ENCODE data around the gene TOX2. TPM values are rescaled to one million over a fixed set of nuclear protein-coding genes. Genes with fewer than 3 reads are reported as not detected.

TOX2 gene
- total RNA-seq, 2 donors from 2014 or later, result 1.1 to 3.5 TPM

DNA sequence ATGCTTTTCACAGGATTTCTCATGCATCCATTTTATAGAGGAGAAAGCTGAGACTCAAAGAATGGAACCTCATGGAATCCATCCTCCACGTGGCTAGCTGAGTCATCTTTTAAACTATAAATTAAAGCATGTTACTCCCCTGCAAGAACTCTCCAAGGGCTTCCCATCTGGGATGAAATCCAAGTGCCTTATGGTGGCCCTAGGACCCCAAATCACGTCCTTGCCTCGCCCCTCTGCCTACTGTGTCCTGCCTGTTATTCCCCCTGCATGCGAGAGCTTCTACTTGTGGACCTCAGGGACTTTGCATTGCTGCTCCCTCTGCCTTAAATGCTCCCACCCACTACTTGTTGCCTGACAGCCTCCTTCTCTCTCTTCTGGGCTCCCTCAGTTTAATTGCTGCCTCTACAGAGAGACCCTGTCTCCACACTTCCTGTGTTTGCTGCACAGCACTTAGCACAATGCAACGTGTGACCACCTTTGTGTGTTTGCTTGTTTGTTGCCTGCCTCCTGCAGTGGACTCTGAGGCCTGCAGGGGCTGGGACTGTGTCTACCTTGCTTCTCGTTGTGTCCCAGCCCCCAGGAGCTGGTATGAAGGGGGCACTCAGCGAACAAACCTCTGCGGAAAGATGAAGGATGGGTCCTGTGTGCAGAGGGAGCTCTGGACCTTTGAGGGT lies 39.4 kb downstream of the TOX2 start:
- peaks cover 11% of the 10 kb centered on the region for H3K9me3 Mint-ChIP-seq
- H3K27ac Mint-ChIP-seq, result peak overlapping the region; percentile 76
- no peaks in the 10 kb centered on the region for H3K36me3 Mint-ChIP-seq (ENCODE audit: low read depth)
- peaks cover 61% of the 10 kb centered on the region for H3K4me1 Mint-ChIP-seq
- H3K4me3 Mint-ChIP-seq, result peak overlapping the region; percentile 55
- ATAC-seq (replicated peaks), result no peak
- H3K27me3 Mint-ChIP-seq, result peaks cover 31% of the 10 kb centered on the region

- Mint-ChIP-seq H3K27me3 (peaks cover 31% of the 10 kb centered on the region), H3K4me3 (peak overlapping the region; percentile 55), H3K4me1 (peaks cover 61% of the 10 kb centered on the region), H3K27ac (peak overlapping the region; percentile 76), H3K36me3 (ENCODE audit: low read depth) (no peaks in the 10 kb centered on the region), H3K9me3 (peaks cover 11% of the 10 kb centered on the region)
- ATAC-seq (replicated peaks), result no peak
Measured at GRCh38 chr20:43954704-43955061, 40.0 kb downstream of the TOX2 start.

GRCh38 chr20:43955062-43955749 lies 40.6 kb downstream of the TOX2 start:
- peaks cover 31% of the 10 kb centered on the region for H3K27me3 Mint-ChIP-seq
- peaks cover 11% of the 10 kb centered on the region for H3K9me3 Mint-ChIP-seq
- peak overlapping the region; percentile 55 for H3K4me3 Mint-ChIP-seq
- peak overlapping the region; percentile 76 for H3K27ac Mint-ChIP-seq
- ATAC-seq (replicated peaks), result peak; percentile 97
- no peaks in the 10 kb centered on the region for H3K36me3 Mint-ChIP-seq (ENCODE audit: low read depth)
- H3K4me1 Mint-ChIP-seq, result peaks cover 60% of the 10 kb centered on the region

- H3K27ac Mint-ChIP-seq, result peak overlapping the region; percentile 76
- H3K9me3 Mint-ChIP-seq, result peaks cover 11% of the 10 kb centered on the region
- H3K4me3 Mint-ChIP-seq, result peak overlapping the region; percentile 55
- no peaks in the 10 kb centered on the region for H3K36me3 Mint-ChIP-seq (ENCODE audit: low read depth)
- peaks cover 60% of the 10 kb centered on the region for H3K4me1 Mint-ChIP-seq
- H3K27me3 Mint-ChIP-seq, result peaks cover 27% of the 10 kb centered on the region
- ATAC-seq (replicated peaks), result no peak
Measured at GRCh38 chr20:43955750-43956191, 41.1 kb downstream of the TOX2 start.

- Mint-ChIP-seq H3K9me3 (peaks cover 11% of the 10 kb centered on the region), H3K4me3 (no peak overlapping the region), H3K4me1 (peaks cover 62% of the 10 kb centered on the region), H3K36me3 (ENCODE audit: low read depth) (no peaks in the 10 kb centered on the region), H3K27me3 (peaks cover 26% of the 10 kb centered on the region), H3K27ac (no peak overlapping the region)
- ATAC-seq (replicated peaks), result no peak
Measured at GRCh38 chr20:43957392-43957791, 42.7 kb downstream of the TOX2 start.

DNA sequence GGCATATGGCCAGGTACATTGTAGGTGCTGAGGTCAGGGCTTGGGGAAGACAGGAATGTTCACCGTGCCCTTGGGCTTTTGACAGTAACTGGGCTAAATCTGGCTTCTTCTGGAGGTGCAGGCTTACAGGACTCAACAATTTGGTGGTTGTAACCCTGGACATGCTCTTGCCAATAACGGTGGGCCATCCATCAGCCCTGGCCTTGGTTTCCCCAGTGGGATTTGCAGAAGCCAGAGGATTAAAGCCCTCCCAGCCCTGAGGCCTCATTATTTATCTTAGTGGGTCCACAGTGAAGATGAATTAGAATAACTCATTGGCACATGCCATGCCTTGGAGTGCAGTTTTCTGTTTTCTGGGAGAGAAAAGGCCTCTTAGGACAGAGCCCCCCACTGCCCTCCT lies 44.0 kb downstream of the TOX2 start:
- H3K27ac Mint-ChIP-seq, result no peak overlapping the region
- no peaks in the 10 kb centered on the region for H3K36me3 Mint-ChIP-seq (ENCODE audit: low read depth)
- peaks cover 11% of the 10 kb centered on the region for H3K9me3 Mint-ChIP-seq
- ATAC-seq (replicated peaks), result no peak
- H3K4me1 Mint-ChIP-seq, result peaks cover 55% of the 10 kb centered on the region
- peaks cover 17% of the 10 kb centered on the region for H3K27me3 Mint-ChIP-seq
- peak overlapping the region; percentile 51 for H3K4me3 Mint-ChIP-seq

- Mint-ChIP-seq H3K4me1 (peaks cover 58% of the 10 kb centered on the region), H3K9me3 (peaks cover 11% of the 10 kb centered on the region), H3K4me3 (peak overlapping the region; percentile 51), H3K36me3 (ENCODE audit: low read depth) (no peaks in the 10 kb centered on the region), H3K27ac (peak overlapping the region; percentile 3), H3K27me3 (peaks cover 19% of the 10 kb centered on the region)
- no peak for ATAC-seq (replicated peaks)
Measured at GRCh38 chr20:43959079-43959919, 44.6 kb downstream of the TOX2 start.

GRCh38 chr20:43959920-43960227 lies 45.2 kb downstream of the TOX2 start:
- Mint-ChIP-seq H3K36me3 (ENCODE audit: low read depth) (no peaks in the 10 kb centered on the region), H3K4me3 (peak overlapping the region; percentile 51), H3K4me1 (peaks cover 57% of the 10 kb centered on the region), H3K27ac (no peak overlapping the region), H3K9me3 (peaks cover 11% of the 10 kb centered on the region), H3K27me3 (peaks cover 20% of the 10 kb centered on the region)
- no peak for ATAC-seq (replicated peaks)

GRCh38 chr20:43960231-43960630 lies 45.6 kb downstream of the TOX2 start:
- Mint-ChIP-seq H3K36me3 (ENCODE audit: low read depth) (no peaks in the 10 kb centered on the region), H3K4me1 (peaks cover 54% of the 10 kb centered on the region), H3K9me3 (peaks cover 11% of the 10 kb centered on the region), H3K27ac (no peak overlapping the region), H3K4me3 (peak overlapping the region; percentile 51), H3K27me3 (peaks cover 20% of the 10 kb centered on the region)
- no peak for ATAC-seq (replicated peaks)

DNA sequence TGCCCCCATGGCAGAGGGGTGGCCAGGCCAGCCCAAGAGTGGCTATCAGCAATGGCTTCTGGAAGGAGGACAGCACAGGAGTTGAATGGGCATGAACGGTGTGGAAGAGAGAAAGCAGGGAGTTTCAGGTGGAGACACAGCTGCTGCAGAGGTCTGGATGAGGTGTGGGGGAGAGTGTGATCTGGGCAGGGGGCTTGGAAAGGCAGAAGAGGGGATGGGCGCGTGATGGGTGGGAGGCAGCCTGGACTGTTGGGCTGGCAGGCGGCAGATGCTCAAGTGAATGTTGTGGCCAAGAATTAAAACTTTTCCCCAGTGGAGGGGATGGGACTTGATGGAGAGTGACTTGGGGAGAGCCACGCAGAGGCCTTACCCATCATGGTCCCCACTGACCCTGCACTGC lies 46.5 kb downstream of the TOX2 start:
- no peak overlapping the region for H3K27ac Mint-ChIP-seq
- no peaks in the 10 kb centered on the region for H3K36me3 Mint-ChIP-seq (ENCODE audit: low read depth)
- H3K9me3 Mint-ChIP-seq, result peaks cover 11% of the 10 kb centered on the region
- H3K27me3 Mint-ChIP-seq, result peaks cover 20% of the 10 kb centered on the region
- H3K4me1 Mint-ChIP-seq, result peaks cover 45% of the 10 kb centered on the region
- ATAC-seq (replicated peaks), result no peak
- H3K4me3 Mint-ChIP-seq, result no peak overlapping the region

- no peak overlapping the region for H3K27ac Mint-ChIP-seq
- ATAC-seq (replicated peaks), result no peak
- H3K4me1 Mint-ChIP-seq, result peaks cover 41% of the 10 kb centered on the region
- no peak overlapping the region for H3K4me3 Mint-ChIP-seq
- H3K36me3 Mint-ChIP-seq (ENCODE audit: low read depth), result no peaks in the 10 kb centered on the region
- peaks cover 11% of the 10 kb centered on the region for H3K9me3 Mint-ChIP-seq
- H3K27me3 Mint-ChIP-seq, result peaks cover 17% of the 10 kb centered on the region
Measured at GRCh38 chr20:43961541-43962471, 47.2 kb downstream of the TOX2 start.

DNA sequence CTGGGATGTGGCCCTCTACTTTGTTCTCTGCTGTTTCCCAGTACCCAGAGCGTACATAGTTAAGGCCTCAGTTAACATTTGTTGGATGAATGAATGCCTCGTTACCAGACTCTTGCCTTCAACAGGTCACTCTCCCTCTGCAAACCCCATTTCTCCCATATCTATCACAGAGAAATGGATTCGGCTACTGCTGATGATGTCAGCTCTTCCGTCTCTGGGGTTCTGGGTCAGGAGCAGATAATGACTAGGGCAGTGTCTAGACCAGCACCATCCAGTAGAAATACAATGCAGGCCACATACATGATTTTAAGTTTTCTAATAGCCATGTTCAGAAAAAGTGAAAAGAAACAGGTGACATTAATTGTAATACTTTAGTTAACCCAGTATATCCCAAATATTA lies 47.9 kb downstream of the TOX2 start:
- Mint-ChIP-seq H3K9me3 (peaks cover 9% of the 10 kb centered on the region), H3K4me3 (no peak overlapping the region), H3K27ac (no peak overlapping the region), H3K27me3 (peaks cover 13% of the 10 kb centered on the region), H3K36me3 (ENCODE audit: low read depth) (no peaks in the 10 kb centered on the region), H3K4me1 (peaks cover 38% of the 10 kb centered on the region)
- no peak for ATAC-seq (replicated peaks)

DNA sequence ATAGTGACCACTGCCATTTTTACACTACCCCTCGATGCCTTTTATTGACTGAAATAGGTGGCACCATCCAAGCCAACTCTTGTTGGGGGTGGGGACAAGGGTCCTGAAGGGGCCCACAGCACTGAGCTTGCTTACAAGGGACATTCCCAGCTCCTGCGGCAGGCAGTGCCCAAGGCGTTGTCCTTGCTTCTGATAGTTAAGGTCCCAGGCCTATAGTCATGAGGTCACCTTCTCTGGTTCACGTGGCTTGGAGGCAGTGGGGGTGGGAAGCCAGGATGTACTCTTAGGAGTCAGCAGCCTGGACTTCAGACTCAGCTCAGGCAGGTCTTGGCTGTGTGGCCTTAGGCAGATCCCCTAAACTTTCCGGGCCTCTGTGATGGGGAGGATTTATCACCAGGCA lies 48.6 kb downstream of the TOX2 start:
- peaks cover 3% of the 10 kb centered on the region for H3K9me3 Mint-ChIP-seq
- no peaks in the 10 kb centered on the region for H3K36me3 Mint-ChIP-seq (ENCODE audit: low read depth)
- H3K4me3 Mint-ChIP-seq, result no peak overlapping the region

More for the DNA sequence above, 48.6 kb downstream of the TOX2 start:
- peaks cover 36% of the 10 kb centered on the region for H3K4me1 Mint-ChIP-seq
- peaks cover 9% of the 10 kb centered on the region for H3K27me3 Mint-ChIP-seq
- H3K27ac Mint-ChIP-seq, result no peak overlapping the region
- no peak for ATAC-seq (replicated peaks)
